Fibroblast of lung (primary cell): ENCODE measurements around the gene ZNF407.
"Not testable (repeated sequence)": the region's sequence is repeated elsewhere in the genome, so short reads cannot be mapped to it uniquely, and the experiment has no call there.

Experiments
- CTCF ChIP-seq, 2 donors: IDR thresholded peaks in 1 of 2; conservative IDR thresholded peaks in 1 of 2; 1 replicate in 1 of 2; 2 replicates in 1 of 2; pipeline ENCODE4 v1.5.1; 2011 to 2012; ENCODE audit warnings: low read length in 2 of 2, control low read depth in 1 of 2, inconsistent platforms in 1 of 2, low read depth in 1 of 2, mild to moderate bottlenecking in 1 of 2
- EZH2 ChIP-seq: IDR thresholded peaks from 2 replicates; pipeline ENCODE4 v1.5.1; 2012; ENCODE audit warnings: low read length, control low read depth, mild to moderate bottlenecking; ENCODE audit errors: missing control alignments

GRCh38 chr18:74565164-74565563, 32.5 kb upstream of the ZNF407 start:
- not testable (repeated sequence) for TF ChIP-seq CTCF (conservative IDR thresholded peaks at IDR 0.05 in 1 of 2, IDR thresholded peaks at IDR 0.05 in 1 of 2; ENCODE audit: low read depth in 1 of 2, low read length in 2 of 2); EZH2
